H9 (cell line): ENCODE measurements around the gene DSC1. TPM values are rescaled to one million over a fixed set of nuclear protein-coding genes. Genes with fewer than 3 reads are reported as not detected.

Experiments
- DNase-seq: peaks from one replicate; pipeline ENCODE4 v3.0.0-alpha.2; 2017
- H2AFZ ChIP-seq: one replicate; pipeline ENCODE4 v1.6.1; 2013; ENCODE audit warnings: mild to moderate bottlenecking, low read length, control low read depth, moderate library complexity
- H2AK5ac ChIP-seq: 2 replicates; pipeline ENCODE4 v1.6.1; 2013; ENCODE audit warnings: low read length, control low read depth, mixed read lengths; ENCODE audit not compliant: insufficient read length
- H2BK120ac ChIP-seq: one replicate; pipeline ENCODE4 v1.6.1; 2013; ENCODE audit warnings: low read depth, mild to moderate bottlenecking, low read length, control low read depth, inconsistent platforms; ENCODE audit not compliant: poor library complexity, severe bottlenecking
- H2BK12ac ChIP-seq: 2 replicates; pipeline ENCODE4 v1.6.1; 2013; ENCODE audit warnings: low read length, control low read depth, mixed read lengths, low read depth; ENCODE audit not compliant: insufficient read length
- H2BK15ac ChIP-seq: 2 replicates; pipeline ENCODE4 v1.6.1; 2013; ENCODE audit warnings: low read depth, low read length, control low read depth
- H2BK20ac ChIP-seq: one replicate; pipeline ENCODE4 v1.6.1; 2013; ENCODE audit warnings: low read depth, mild to moderate bottlenecking, low read length, control low read depth, inconsistent platforms; ENCODE audit not compliant: poor library complexity, severe bottlenecking
- H2BK5ac ChIP-seq: 2 replicates; pipeline ENCODE4 v1.6.1; 2013; ENCODE audit warnings: low read length, control low read depth, mixed read lengths; ENCODE audit not compliant: insufficient read length
- H3K14ac ChIP-seq: 2 replicates; pipeline ENCODE4 v1.6.1; 2013; ENCODE audit warnings: low read length, control low read depth; ENCODE audit not compliant: insufficient read depth
- H3K18ac ChIP-seq: 2 replicates; pipeline ENCODE4 v1.6.1; 2013; ENCODE audit warnings: low read depth, mild to moderate bottlenecking, mixed read lengths, low read length, control low read depth; ENCODE audit not compliant: insufficient read length
- H3K23ac ChIP-seq: 2 replicates; pipeline ENCODE4 v1.6.1; 2013; ENCODE audit warnings: low read length, control low read depth, mixed read lengths, low read depth; ENCODE audit not compliant: insufficient read length
- H3K23me2 ChIP-seq: 2 replicates; pipeline ENCODE4 v1.6.1; 2013; ENCODE audit warnings: low read depth, mild to moderate bottlenecking, mixed read lengths, low read length, control low read depth; ENCODE audit not compliant: insufficient read length, poor library complexity, severe bottlenecking
- H3K27ac ChIP-seq: 2 replicates; pipeline ENCODE4 v1.5.1; 2013; ENCODE audit warnings: low read length, control low read depth, mixed read lengths, low read depth; ENCODE audit not compliant: insufficient read length
- H3K27me3 ChIP-seq: 2 replicates; pipeline ENCODE4 v1.6.1; 2013; ENCODE audit warnings: low read length, control low read depth, inconsistent platforms; ENCODE audit not compliant: insufficient read depth
- H3K4ac ChIP-seq: 2 replicates; pipeline ENCODE4 v1.6.1; 2013; ENCODE audit warnings: low read depth, mild to moderate bottlenecking, control low read depth, inconsistent platforms, low read length, moderate library complexity
- H3K4me1 ChIP-seq: 2 replicates; pipeline ENCODE4 v1.6.1; 2013; ENCODE audit warnings: low read length, control low read depth, inconsistent platforms; ENCODE audit not compliant: insufficient read depth
- H3K4me2 ChIP-seq: 2 replicates; pipeline ENCODE4 v1.6.1; 2013; ENCODE audit warnings: low read length, control low read depth, mixed read lengths; ENCODE audit not compliant: insufficient read length, insufficient read depth
- H3K56ac ChIP-seq: 2 replicates; pipeline ENCODE4 v1.6.1; 2013; ENCODE audit warnings: low read depth, mild to moderate bottlenecking, mixed read lengths, low read length, control low read depth; ENCODE audit not compliant: insufficient read length
- H3K79me1 ChIP-seq: 2 replicates; pipeline ENCODE4 v1.6.1; 2013; ENCODE audit warnings: low read depth, mild to moderate bottlenecking, moderate library complexity, low read length, control low read depth, inconsistent platforms; ENCODE audit not compliant: insufficient read depth, poor library complexity, severe bottlenecking
- H3K79me2 ChIP-seq: 2 replicates; pipeline ENCODE4 v1.6.1; 2013; ENCODE audit warnings: low read length, control low read depth, inconsistent platforms; ENCODE audit not compliant: insufficient read depth
- H3K9ac ChIP-seq: 2 replicates; pipeline ENCODE4 v1.6.1; 2013; ENCODE audit warnings: low read length, control low read depth, mixed read lengths; ENCODE audit not compliant: insufficient read length; ENCODE audit errors: extremely low read depth
- H3K9me3 ChIP-seq: one replicate; pipeline ENCODE4 v1.6.1; 2013; ENCODE audit warnings: low read depth, low read length, inconsistent platforms; ENCODE audit not compliant: control insufficient read depth
- H3T11ph ChIP-seq: one replicate; pipeline ENCODE4 v1.6.1; 2013; ENCODE audit warnings: mild to moderate bottlenecking, low read length, control low read depth, inconsistent platforms
- H4K20me1 ChIP-seq: one replicate; pipeline ENCODE4 v1.6.1; 2013; ENCODE audit not compliant: control insufficient read depth, insufficient read length, insufficient read depth
- H4K5ac ChIP-seq: 2 replicates; pipeline ENCODE4 v1.6.1; 2013; ENCODE audit warnings: low read depth, mild to moderate bottlenecking, mixed read lengths, low read length, control low read depth; ENCODE audit not compliant: insufficient read length
- H4K8ac ChIP-seq: replicated peaks from 2 replicates; pipeline ENCODE4 v1.6.1; 2013; ENCODE audit warnings: low read length, control low read depth, mixed read lengths, low read depth; ENCODE audit not compliant: insufficient read length
- H4K91ac ChIP-seq: 2 replicates; pipeline ENCODE4 v1.6.1; 2013; ENCODE audit warnings: low read depth, mild to moderate bottlenecking, moderate library complexity, mixed read lengths, low read length, control low read depth; ENCODE audit not compliant: insufficient read length
- H3K27ac Mint-ChIP-seq, 3 experiments: 2 replicates in 2 of 3; 3 replicates in 1 of 3; pipeline ENCODE4 v1.8.0; 2020 to 2021; ENCODE audit warnings: mixed read lengths in 3 of 3, mild to moderate bottlenecking in 1 of 3, moderate library complexity in 1 of 3
- H3K27me3 Mint-ChIP-seq: 2 replicates; pipeline ENCODE4 v1.8.0; 2021; ENCODE audit warnings: low read depth, mild to moderate bottlenecking, moderate library complexity, mixed read lengths
- H3K36me3 Mint-ChIP-seq, 3 experiments: 2 replicates in 2 of 3; 3 replicates in 1 of 3; pipeline ENCODE4 v1.8.0; 2020 to 2021; ENCODE audit warnings: low read depth in 3 of 3, mixed read lengths in 3 of 3; ENCODE audit not compliant: insufficient read depth in 1 of 3
- H3K4me1 Mint-ChIP-seq, 2 experiments: 2 replicates each; pipeline ENCODE4 v1.8.0; 2020; ENCODE audit warnings: mixed read lengths in 2 of 2
- H3K4me3 Mint-ChIP-seq, 2 experiments: 2 replicates in 1 of 2; 3 replicates in 1 of 2; pipeline ENCODE4 v1.8.0; 2020 to 2021; ENCODE audit warnings: mild to moderate bottlenecking in 2 of 2, mixed read lengths in 2 of 2, moderate library complexity in 1 of 2
- H3K9me3 Mint-ChIP-seq, 2 experiments: 2 replicates in 1 of 2; 3 replicates in 1 of 2; pipeline ENCODE4 v1.8.0; 2020; ENCODE audit warnings: mild to moderate bottlenecking in 2 of 2, mixed read lengths in 2 of 2, moderate library complexity in 1 of 2
- WGBS: extraction: QIAGEN DNeasy Blood & Tissue Kit; methylation state at CpG from one replicate; pipeline ENCODE4 v1.1.7; 2013; ENCODE audit warnings: missing lambda C conversion rate, low lambda C conversion rate, mixed read lengths; ENCODE audit not compliant: insufficient read length; ENCODE audit errors: extremely low coverage; 5-methylcytosine and 5-hydroxymethylcytosine counted together
- total RNA-seq: library from RNA; stranded (reverse); gene quantifications from 2 replicates; pipeline ENCODE4 v1.2.1, GENCODE V29; 2021
- TF ChIP-seq, protein P1 (sequence below): fragments of 200-600 bp; sonication (generic); conservative IDR thresholded peaks from 3 replicates; pipeline ENCODE4 v1.8.0; 2021; ENCODE audit warnings: antibody characterized with exemption, mild to moderate bottlenecking

Gene DSC1
- total RNA-seq, 1 experiment from 2014 or later, result not detected

DNA sequence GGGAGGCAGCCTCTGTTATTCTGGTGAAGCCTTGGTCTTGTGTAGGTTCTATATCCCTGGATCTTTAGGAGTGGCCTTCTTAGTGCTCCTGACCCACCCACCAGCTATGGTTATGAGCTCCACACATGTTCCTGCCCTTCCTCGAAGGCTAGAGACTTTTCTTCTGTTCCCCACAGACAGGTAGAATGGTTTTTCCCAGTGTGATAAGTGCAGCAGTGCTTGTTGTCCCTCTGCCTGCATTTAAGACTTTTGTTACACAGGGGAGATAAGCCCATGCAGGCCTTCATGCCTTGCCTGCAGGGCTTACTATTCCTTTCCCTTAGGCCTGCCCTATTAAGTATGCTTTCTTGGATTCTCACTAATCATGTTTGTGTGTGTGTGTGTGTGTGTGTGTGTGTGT lies 48.4 kb upstream of the DSC1 start:
- Histone ChIP-seq H2BK12ac (no peak overlapping the region), H4K91ac (no peak overlapping the region), H3K18ac (no peak overlapping the region), H2AK5ac (no peak overlapping the region), H3K27ac (no peak overlapping the region), H3T11ph (no peak overlapping the region), H3K79me1 (no peaks in the 10 kb centered on the region), H3K56ac (no peak overlapping the region), H2AFZ (no peak overlapping the region), H3K9ac (no peak overlapping the region), H3K23ac (no peak overlapping the region), H3K4me1 (no peaks in the 10 kb centered on the region; the same call in 1 of the 2 replicates), H4K20me1 (no peaks in the 10 kb centered on the region), H3K79me2 (no peaks in the 10 kb centered on the region), H3K14ac (no peak overlapping the region), H3K4ac (no peak overlapping the region), H4K8ac (no peak overlapping the region), H2BK5ac (no peak overlapping the region), H2BK15ac (no peak overlapping the region), H3K27me3 (no peaks in the 10 kb centered on the region), H3K9me3 (no peaks in the 10 kb centered on the region), H3K4me2 (no peak overlapping the region), H3K23me2 (no peaks in the 10 kb centered on the region), H2BK120ac (no peak overlapping the region), H2BK20ac (no peak overlapping the region), H4K5ac (no peak overlapping the region)
- DNase-seq, result no peak
- peaks cover 5 to 13% (median 6%) of the 10 kb centered on the region in 3 experiments; a peak in 6 of 7 replicates for H3K36me3 Mint-ChIP-seq
- H3K4me3 Mint-ChIP-seq, result no peak overlapping the region
- WGBS, result no CpG with 5 or more reads among the region's 1 CpG
- peaks cover 7 to 14% of the 10 kb centered on the region in 2 experiments for H3K9me3 Mint-ChIP-seq
- TF ChIP-seq, protein P1, sequence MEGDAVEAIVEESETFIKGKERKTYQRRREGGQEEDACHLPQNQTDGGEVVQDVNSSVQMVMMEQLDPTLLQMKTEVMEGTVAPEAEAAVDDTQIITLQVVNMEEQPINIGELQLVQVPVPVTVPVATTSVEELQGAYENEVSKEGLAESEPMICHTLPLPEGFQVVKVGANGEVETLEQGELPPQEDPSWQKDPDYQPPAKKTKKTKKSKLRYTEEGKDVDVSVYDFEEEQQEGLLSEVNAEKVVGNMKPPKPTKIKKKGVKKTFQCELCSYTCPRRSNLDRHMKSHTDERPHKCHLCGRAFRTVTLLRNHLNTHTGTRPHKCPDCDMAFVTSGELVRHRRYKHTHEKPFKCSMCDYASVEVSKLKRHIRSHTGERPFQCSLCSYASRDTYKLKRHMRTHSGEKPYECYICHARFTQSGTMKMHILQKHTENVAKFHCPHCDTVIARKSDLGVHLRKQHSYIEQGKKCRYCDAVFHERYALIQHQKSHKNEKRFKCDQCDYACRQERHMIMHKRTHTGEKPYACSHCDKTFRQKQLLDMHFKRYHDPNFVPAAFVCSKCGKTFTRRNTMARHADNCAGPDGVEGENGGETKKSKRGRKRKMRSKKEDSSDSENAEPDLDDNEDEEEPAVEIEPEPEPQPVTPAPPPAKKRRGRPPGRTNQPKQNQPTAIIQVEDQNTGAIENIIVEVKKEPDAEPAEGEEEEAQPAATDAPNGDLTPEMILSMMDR, result no peak
- peaks cover 22 to 27% of the 10 kb centered on the region in 2 experiments for H3K4me1 Mint-ChIP-seq
- no peak overlapping the region for H3K27ac Mint-ChIP-seq
- H3K27me3 Mint-ChIP-seq, result no peaks in the 10 kb centered on the region
